Type B pancreatic cell (in vitro differentiated cells): Measurements from ENCODE around the gene OR51B6. TPM values are rescaled to one million over a fixed set of nuclear protein-coding genes. Genes with fewer than 3 reads are reported as not detected.
"Not testable (repeated sequence)": the region's sequence is repeated elsewhere in the genome, so short reads cannot be mapped to it uniquely, and the experiment has no call there.

ENCODE experiments used
- DNase-seq: peaks from one replicate; pipeline ENCODE4 v3.0.0; 2021; ENCODE audit warnings: mixed read lengths; ENCODE audit not compliant: unreplicated experiment; ENCODE audit errors: extremely low spot score
- H3K27ac Mint-ChIP-seq: 2 replicates; pipeline ENCODE4 v1.8.0; 2021; ENCODE audit warnings: mild to moderate bottlenecking, mixed read lengths
- H3K27me3 Mint-ChIP-seq: 2 replicates; pipeline ENCODE4 v1.8.0; 2021; ENCODE audit warnings: mixed read lengths
- H3K36me3 Mint-ChIP-seq: 2 replicates; pipeline ENCODE4 v1.8.0; 2021; ENCODE audit warnings: mixed read lengths
- H3K4me1 Mint-ChIP-seq: one replicate; pipeline ENCODE4 v1.8.0; 2021; ENCODE audit warnings: mixed read lengths; ENCODE audit not compliant: unreplicated experiment
- H3K4me3 Mint-ChIP-seq: 2 replicates; pipeline ENCODE4 v1.8.0; 2021; ENCODE audit warnings: mild to moderate bottlenecking, mixed read lengths
- H3K9me3 Mint-ChIP-seq: 2 replicates; pipeline ENCODE4 v1.8.0; 2021; ENCODE audit warnings: mixed read lengths
- CTCF ChIP-seq: fragments of 200-600 bp; sonication (generic); conservative IDR thresholded peaks from 2 replicates; pipeline ENCODE4 v1.5.0; 2021; ENCODE audit warnings: antibody characterized with exemption, mild to moderate bottlenecking
- total RNA-seq: library from RNA; stranded (reverse); gene quantifications from 2 replicates; pipeline ENCODE4 v1.2.1, GENCODE V29; 2021; ENCODE audit warnings: low replicate concordance

OR51B6 gene
- total RNA-seq, 1 donor from 2014 or later: not detected

- Mint-ChIP-seq H3K27ac (no peak overlapping the region), H3K9me3 (no peaks in the 10 kb centered on the region), H3K4me1 (no peaks in the 10 kb centered on the region), H3K36me3 (no peaks in the 10 kb centered on the region), H3K4me3 (no peak overlapping the region), H3K27me3 (no peaks in the 10 kb centered on the region)
- no peak for DNase-seq
- TF ChIP-seq CTCF: no peak
These were observed 40.9 kb upstream of the OR51B6 start for GRCh38 chr11:5310423-5310822.

GRCh38 chr11:5313326-5314023, 37.8 kb upstream of the OR51B6 start:
- H3K36me3 Mint-ChIP-seq, DNase-seq, H3K27ac Mint-ChIP-seq, H3K4me1 Mint-ChIP-seq, H3K9me3 Mint-ChIP-seq, H3K27me3 Mint-ChIP-seq, H3K4me3 Mint-ChIP-seq: not testable (repeated sequence)

- TF ChIP-seq CTCF: no peak
- Mint-ChIP-seq H3K27me3 (no peaks in the 10 kb centered on the region), H3K4me1 (no peaks in the 10 kb centered on the region), H3K9me3 (no peaks in the 10 kb centered on the region), H3K27ac (no peak overlapping the region), H3K4me3 (no peak overlapping the region), H3K36me3 (no peaks in the 10 kb centered on the region)
- no peak for DNase-seq
These were observed 34.0 kb upstream of the OR51B6 start for GRCh38 chr11:5317292-5317691.

- Mint-ChIP-seq H3K36me3 (no peaks in the 10 kb centered on the region), H3K9me3 (no peaks in the 10 kb centered on the region), H3K27me3 (no peaks in the 10 kb centered on the region), H3K4me3 (no peak within 1 kb of the TSS), H3K27ac (no peak within 1 kb of the TSS), H3K4me1 (no peaks in the 10 kb centered on the region)
- no peak for TF ChIP-seq CTCF
- no peak for DNase-seq
These were observed 27.1 kb upstream of the OR51B6 start, which contains the start of gene OR51B2 for GRCh38 chr11:5324197-5324596. TSS of gene OR51B2 (minus strand) at chr11:5324297. CDS start at chr11:5324297, 0 bp downstream.

- Mint-ChIP-seq H3K27me3 (no peaks in the 10 kb centered on the region), H3K4me3 (no peak overlapping the region), H3K27ac (no peak overlapping the region), H3K4me1 (no peaks in the 10 kb centered on the region), H3K9me3 (no peaks in the 10 kb centered on the region), H3K36me3 (no peaks in the 10 kb centered on the region)
- DNase-seq: no peak
- no peak for TF ChIP-seq CTCF
These were observed 16.1 kb upstream of the OR51B6 start for GRCh38 chr11:5335170-5335569.

GRCh38 chr11:5336331-5336730, 15.0 kb upstream of the OR51B6 start:
- no peaks in the 10 kb centered on the region for H3K36me3 Mint-ChIP-seq
- H3K27me3 Mint-ChIP-seq: no peaks in the 10 kb centered on the region
- no peak overlapping the region for H3K27ac Mint-ChIP-seq
- no peak overlapping the region for H3K4me3 Mint-ChIP-seq
- no peaks in the 10 kb centered on the region for H3K9me3 Mint-ChIP-seq
- H3K4me1 Mint-ChIP-seq: no peaks in the 10 kb centered on the region
- TF ChIP-seq CTCF: no peak
- no peak for DNase-seq

GRCh38 chr11:5337253-5337652, 14.1 kb upstream of the OR51B6 start:
- not testable (repeated sequence) for H3K36me3 Mint-ChIP-seq, H3K9me3 Mint-ChIP-seq, H3K4me3 Mint-ChIP-seq, H3K4me1 Mint-ChIP-seq, H3K27ac Mint-ChIP-seq, H3K27me3 Mint-ChIP-seq, DNase-seq
